ENCODE results near the gene LPAR5.
A peak's percentile ranks its signal among the peaks of the same experiment; 100 is the strongest.

LPAR5 gene

DNA sequence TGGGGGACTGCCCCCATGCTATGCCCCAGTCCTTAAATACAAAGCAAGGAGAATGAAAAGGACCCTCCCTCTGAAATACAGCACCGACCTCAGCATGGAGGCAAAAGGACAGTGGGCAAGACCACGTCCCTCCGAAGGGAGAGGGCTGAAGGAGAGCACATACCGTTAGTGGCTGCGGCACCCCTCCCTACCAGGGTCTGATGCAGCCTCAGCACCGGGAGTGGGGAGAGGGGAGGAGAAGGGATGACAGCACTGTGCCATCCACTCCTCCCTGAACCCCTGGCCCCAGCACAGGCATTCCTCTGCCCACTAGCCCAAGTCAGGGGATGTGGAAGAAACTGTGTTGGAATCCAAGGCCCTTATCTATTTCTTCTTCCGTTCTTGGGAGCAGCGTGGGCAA, 15.1 kb upstream of the LPAR5 start:
- Histone ChIP-seq H3K27me3 (no peaks in the 10 kb centered on the region), H3K4me1 (no peaks in the 10 kb centered on the region), H3K36me3 (peaks cover 13% of the 10 kb centered on the region), H3K4me3 (ENCODE audit: low read depth, low read length) (no peak overlapping the region), H3K9me3 (no peaks in the 10 kb centered on the region)
- no peak for TF ChIP-seq CTCF (IDR thresholded peaks at IDR 0.05; ENCODE audit: low read depth, low read length)
- DNase-seq: no peak

GRCh38 chr12:6647083-6647604, 11.4 kb upstream of the LPAR5 start, which contains the start of gene ACRBP:
TSS of gene ACRBP (minus strand) at chr12:6647432. CDS start at chr12:6647366, 66 bp downstream.
- peak; percentile 69 for DNase-seq
- no peak for TF ChIP-seq CTCF (IDR thresholded peaks at IDR 0.05; ENCODE audit: low read depth, low read length)
- Histone ChIP-seq H3K4me1 (no peaks in the 10 kb centered on the region), H3K9me3 (peaks cover 12% of the 10 kb centered on the region; the same call in 1 of the 2 replicates), H3K4me3 (ENCODE audit: low read depth, low read length) (peak within 1 kb of the TSS; percentile 45), H3K27me3 (no peaks in the 10 kb centered on the region), H3K36me3 (peaks cover 7% of the 10 kb centered on the region)

GRCh38 chr12:6646276-6647082, 10.7 kb upstream of the LPAR5 start:
- Histone ChIP-seq H3K4me1 (no peaks in the 10 kb centered on the region), H3K4me3 (ENCODE audit: low read depth, low read length) (peak overlapping the region; percentile 45; the same call in 1 of the 2 replicates), H3K9me3 (peaks cover 12% of the 10 kb centered on the region; the same call in 1 of the 2 replicates), H3K36me3 (peaks cover 5% of the 10 kb centered on the region), H3K27me3 (no peaks in the 10 kb centered on the region)
- no peak for TF ChIP-seq CTCF (IDR thresholded peaks at IDR 0.05; ENCODE audit: low read depth, low read length)
- no peak for DNase-seq

GRCh38 chr12:6644903-6645302, 9.1 kb upstream of the LPAR5 start:
- no peak for DNase-seq
- H3K4me3 ChIP-seq (ENCODE audit: low read depth, low read length): no peak overlapping the region
- peaks cover 12% of the 10 kb centered on the region; the same call in 1 of the 2 replicates for H3K9me3 ChIP-seq
- H3K4me1 ChIP-seq: no peaks in the 10 kb centered on the region
- no peaks in the 10 kb centered on the region for H3K36me3 ChIP-seq
- no peak for TF ChIP-seq CTCF (IDR thresholded peaks at IDR 0.05; ENCODE audit: low read depth, low read length)
- H3K27me3 ChIP-seq: no peaks in the 10 kb centered on the region

GRCh38 chr12:6644257-6644596, 8.5 kb upstream of the LPAR5 start:
- Histone ChIP-seq H3K27me3 (no peaks in the 10 kb centered on the region), H3K4me1 (no peaks in the 10 kb centered on the region), H3K9me3 (peaks cover 12% of the 10 kb centered on the region; the same call in 1 of the 2 replicates), H3K36me3 (no peaks in the 10 kb centered on the region), H3K4me3 (ENCODE audit: low read depth, low read length) (no peak overlapping the region)
- no peak for TF ChIP-seq CTCF (IDR thresholded peaks at IDR 0.05; ENCODE audit: low read depth, low read length)
- no peak for DNase-seq
